ENCODE data around the gene NR2F1. TPM values are rescaled to one million over a fixed set of nuclear protein-coding genes. Genes with fewer than 3 reads are reported as not detected.
"Not testable (repeated sequence)": the region's sequence is repeated elsewhere in the genome, so short reads cannot be mapped to it uniquely, and the experiment has no call there.

The NR2F1 gene
- 175 and 199 TPM in 2 replicates for total RNA-seq (2014; rRNA removed; shearing (Covaris generic))

GRCh38 chr5:93582677-93583438, at the start of gene NR2F1:
Gene NR2F1 (plus strand): TSS chr5:93583222. CDS start chr5:93585024, 1,802 bp downstream.
- DNase-seq (ENCODE audit: low spot score) = peak; percentile 99

DNA sequence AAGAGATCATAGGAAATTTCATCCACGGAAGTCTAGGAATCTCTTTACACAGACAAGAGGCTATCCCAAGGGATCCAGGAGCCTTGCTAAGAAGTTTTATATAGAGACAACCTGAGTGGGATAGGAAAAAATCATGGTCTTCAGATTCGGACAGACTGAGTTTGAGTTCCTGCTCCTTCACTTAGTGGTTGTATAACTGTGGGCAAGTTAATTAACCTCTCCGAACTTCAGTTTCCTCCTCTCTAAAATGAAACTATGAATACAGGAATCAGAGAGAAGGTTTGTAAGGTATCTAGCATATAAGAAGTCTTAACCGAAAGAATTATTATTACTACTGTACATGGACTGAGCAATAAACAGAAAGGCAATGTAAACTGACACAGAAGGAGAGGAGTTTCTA, 37.1 kb upstream of the NR2F1 start:
- in situ Hi-C loops (cut with HindIII; ENCODE audit: low sequenced_read_pairs) = no loop called here
- no peak for DNase-seq (ENCODE audit: low spot score)

More at GRCh38 chr5:93582677-93583438, at the start of gene NR2F1:
- in situ Hi-C loops (cut with HindIII; ENCODE audit: low sequenced_read_pairs) = no loop called here

GRCh38 chr5:93549594-93549993, 33.4 kb upstream of the NR2F1 start:
- not testable (repeated sequence) for DNase-seq (ENCODE audit: low spot score)

GRCh38 chr5:93557021-93557604, 25.9 kb upstream of the NR2F1 start:
- in situ Hi-C loops (cut with HindIII; ENCODE audit: low sequenced_read_pairs) = no loop called here
- no peak for DNase-seq (ENCODE audit: low spot score)

More at GRCh38 chr5:93549594-93549993, 33.4 kb upstream of the NR2F1 start:
- in situ Hi-C loops (cut with HindIII; ENCODE audit: low sequenced_read_pairs) = not testable (repeated sequence)

DNA sequence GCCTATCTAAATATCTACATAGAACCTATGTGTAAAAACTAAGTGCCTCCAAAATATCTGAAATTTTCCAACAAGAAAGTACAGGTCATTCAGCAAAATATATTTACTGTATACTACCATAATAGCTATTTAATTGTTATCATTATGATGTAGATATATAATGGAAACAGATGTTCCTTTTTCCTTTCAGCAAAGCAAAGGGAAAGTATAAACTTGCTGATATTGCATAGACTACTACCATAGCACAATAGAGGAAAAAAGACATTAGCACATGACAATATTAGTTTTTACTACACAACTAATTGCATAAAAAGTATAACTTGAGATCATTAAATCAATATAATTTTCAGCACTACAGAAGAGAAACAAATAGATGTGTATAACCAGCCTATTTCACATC, 16.9 kb upstream of the NR2F1 start:
- in situ Hi-C loops (cut with HindIII; ENCODE audit: low sequenced_read_pairs) = no loop called here
- no peak for DNase-seq (ENCODE audit: low spot score)

- in situ Hi-C loops (cut with HindIII; ENCODE audit: low sequenced_read_pairs) = no loop called here
- DNase-seq (ENCODE audit: low spot score) = no peak
Observed at GRCh38 chr5:93567424-93567823, 15.6 kb upstream of the NR2F1 start.

DNA sequence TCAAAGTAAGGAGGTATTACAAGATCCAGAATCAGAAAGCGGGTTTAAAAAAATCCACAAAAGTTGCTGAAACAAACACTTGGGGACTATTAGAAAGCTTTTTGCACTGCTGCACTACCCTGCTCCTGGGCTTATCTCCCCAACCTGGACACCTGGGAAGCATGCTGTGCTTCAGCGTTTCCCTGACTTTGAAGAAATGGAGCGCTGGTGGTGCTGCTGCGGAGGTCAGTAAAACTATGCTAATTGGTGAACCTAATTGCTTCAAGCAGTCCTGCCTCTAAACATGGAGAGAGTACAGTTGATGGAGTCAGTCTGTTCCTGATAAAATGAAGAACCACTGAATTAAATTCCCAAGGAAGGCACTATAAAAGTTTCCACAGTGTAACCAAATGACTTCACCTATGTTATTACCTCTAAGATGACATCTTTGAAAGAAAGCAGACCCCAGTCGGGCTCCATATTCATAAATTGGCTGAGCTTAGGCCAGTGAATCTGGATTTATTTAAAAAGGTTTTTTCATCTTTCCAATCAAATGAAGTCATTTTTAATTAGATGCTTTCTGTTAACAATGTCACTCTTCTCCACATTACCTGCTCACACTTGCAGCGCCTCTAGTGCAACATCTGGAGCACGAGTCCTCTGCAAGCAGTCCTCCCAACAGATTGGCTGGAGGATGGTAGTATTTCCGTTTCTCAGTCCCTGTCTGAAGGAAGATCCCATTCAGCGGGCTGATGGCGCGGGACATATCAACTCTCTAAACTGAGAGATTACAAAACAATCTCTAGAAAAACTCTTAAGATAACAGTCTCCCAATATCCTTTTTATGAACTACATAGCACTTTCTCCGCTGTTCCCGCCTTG, 13.5 kb upstream of the NR2F1 start:
- in situ Hi-C loops (cut with HindIII; ENCODE audit: low sequenced_read_pairs) = no loop called here

GRCh38 chr5:93570294-93571113, 12.5 kb upstream of the NR2F1 start:
- in situ Hi-C loops (cut with HindIII; ENCODE audit: low sequenced_read_pairs) = no loop called here
- no peak for DNase-seq (ENCODE audit: low spot score)

More for the DNA sequence above, 13.5 kb upstream of the NR2F1 start:
- no peak for DNase-seq (ENCODE audit: low spot score)

DNA sequence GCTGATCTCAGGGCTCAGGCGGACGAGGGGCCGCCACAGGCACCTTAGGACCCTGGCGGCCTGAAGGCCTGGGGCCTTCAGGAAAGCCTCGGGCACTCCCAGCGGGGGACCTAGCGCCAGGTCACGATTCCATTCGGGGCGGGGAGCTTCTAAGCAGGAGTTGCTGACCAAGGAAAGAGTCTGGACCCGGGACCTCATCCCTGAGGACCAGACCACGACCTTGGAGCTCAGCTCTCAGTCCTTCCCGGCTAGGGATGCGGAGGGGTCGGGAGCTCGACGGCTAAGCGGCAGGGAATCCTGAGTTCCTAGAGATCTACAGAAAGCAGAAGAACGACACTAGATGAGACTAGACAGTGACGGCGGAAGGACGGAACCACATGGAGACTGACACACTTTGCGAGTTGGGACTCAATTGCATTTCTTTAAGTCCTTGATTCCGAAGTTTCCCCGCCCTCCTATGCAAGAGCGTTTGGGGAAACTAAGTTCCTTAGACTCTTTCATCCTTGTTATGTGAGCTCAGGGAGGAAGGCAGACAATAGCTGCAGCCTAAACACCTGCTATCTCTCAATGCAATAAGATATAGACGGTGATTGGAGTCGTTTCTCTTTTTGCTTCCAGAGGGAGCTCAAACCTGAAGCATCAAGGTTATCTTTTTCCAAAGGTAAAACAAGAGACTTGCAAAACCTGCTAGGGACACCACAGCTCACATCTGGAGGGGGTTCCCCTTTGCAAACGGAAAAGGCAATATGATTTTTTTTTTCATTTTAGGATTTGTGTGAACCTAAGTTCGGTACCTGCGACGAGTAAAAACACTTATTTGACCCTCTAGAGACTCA, 11.7 kb upstream of the NR2F1 start:
- no peak for DNase-seq (ENCODE audit: low spot score)

GRCh38 chr5:93572101-93572607, 10.9 kb upstream of the NR2F1 start:
- in situ Hi-C loops (cut with HindIII; ENCODE audit: low sequenced_read_pairs) = no loop called here
- DNase-seq (ENCODE audit: low spot score) = no peak

More for the DNA sequence above, 11.7 kb upstream of the NR2F1 start:
- in situ Hi-C loops (cut with HindIII; ENCODE audit: low sequenced_read_pairs) = no loop called here

GRCh38 chr5:93572608-93573353, 10.2 kb upstream of the NR2F1 start:
- no peak for DNase-seq (ENCODE audit: low spot score)
- in situ Hi-C loops (cut with HindIII; ENCODE audit: low sequenced_read_pairs) = no loop called here

DNA sequence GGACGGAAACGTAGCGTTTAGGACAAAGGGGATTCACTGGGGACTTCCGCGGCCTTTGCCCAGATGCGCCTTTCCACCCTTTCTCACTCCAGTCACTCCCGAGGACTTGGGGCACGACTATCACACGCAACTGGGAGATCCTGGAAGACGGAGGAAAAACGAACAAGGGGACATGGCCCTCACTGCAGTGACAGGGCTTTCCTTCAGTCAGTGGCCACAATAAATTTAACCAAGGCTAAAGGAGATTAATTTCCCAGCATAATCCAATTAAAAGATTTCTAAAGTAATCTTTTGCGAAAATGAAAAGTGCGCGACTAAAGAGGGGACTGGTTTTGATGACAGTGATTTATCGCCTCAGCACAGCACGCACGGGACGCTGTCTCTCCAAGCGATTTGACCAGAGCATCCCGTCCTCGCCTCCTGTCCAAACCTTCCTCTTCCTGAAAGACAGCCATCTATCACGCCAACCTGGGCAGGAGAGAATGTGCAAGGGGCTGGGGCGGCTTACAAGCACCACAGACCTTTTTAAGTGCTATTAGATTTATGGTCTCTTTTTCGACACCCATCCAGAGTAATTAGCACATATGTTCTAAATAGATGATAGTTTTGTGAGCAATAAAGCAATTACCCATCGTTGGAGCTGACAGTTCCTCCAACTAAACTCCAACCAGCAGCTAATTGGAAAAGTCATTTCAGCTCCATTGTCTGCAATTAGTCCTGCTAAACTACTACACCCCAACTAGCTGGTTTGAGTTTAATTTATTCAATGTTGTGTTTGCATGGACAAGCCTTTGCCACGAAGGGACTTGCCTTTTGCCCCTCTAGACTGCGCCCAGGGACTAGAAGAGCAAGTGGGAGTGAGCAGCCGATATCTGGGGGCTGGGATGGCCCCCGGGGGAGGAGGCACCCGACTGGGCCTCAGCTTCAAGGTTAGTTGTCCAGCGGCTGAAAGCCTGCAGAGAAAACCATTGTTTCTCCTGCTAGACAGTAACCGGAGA, 9.4 kb upstream of the NR2F1 start:
- in situ Hi-C loops (cut with HindIII; ENCODE audit: low sequenced_read_pairs) = no loop called here
- no peak for DNase-seq (ENCODE audit: low spot score)

- DNase-seq (ENCODE audit: low spot score) = no peak
- in situ Hi-C loops (cut with HindIII; ENCODE audit: low sequenced_read_pairs) = no loop called here
Observed at GRCh38 chr5:93574491-93575305, 8.3 kb upstream of the NR2F1 start.

- in situ Hi-C loops (cut with HindIII; ENCODE audit: low sequenced_read_pairs) = no loop called here
- DNase-seq (ENCODE audit: low spot score) = no peak
Observed at GRCh38 chr5:93575461-93576414, 7.3 kb upstream of the NR2F1 start.

Data from G401 (cell line).